ENCODE measurements around the gene AMPD3.

Gene AMPD3

GRCh38 chr11:10505278-10506007, 50.4 kb downstream of the AMPD3 start:
- peak; percentile 22 for DNase-seq

GRCh38 chr11:10506008-10506370, 50.9 kb downstream of the AMPD3 start:
- DNase-seq = no peak

GRCh38 chr11:10511181-10511621, 56.1 kb downstream of the AMPD3 start:
- no peak for DNase-seq

GRCh38 chr11:10514202-10514601, 59.1 kb downstream of the AMPD3 start:
- DNase-seq = no peak

GRCh38 chr11:10514709-10515108, 59.6 kb downstream of the AMPD3 start:
- no peak for DNase-seq

- no peak for DNase-seq
These were observed 60.4 kb downstream of the AMPD3 start for GRCh38 chr11:10515418-10515817.

GRCh38 chr11:10518123-10518522, 63.1 kb downstream of the AMPD3 start:
- no peak for DNase-seq

DNA sequence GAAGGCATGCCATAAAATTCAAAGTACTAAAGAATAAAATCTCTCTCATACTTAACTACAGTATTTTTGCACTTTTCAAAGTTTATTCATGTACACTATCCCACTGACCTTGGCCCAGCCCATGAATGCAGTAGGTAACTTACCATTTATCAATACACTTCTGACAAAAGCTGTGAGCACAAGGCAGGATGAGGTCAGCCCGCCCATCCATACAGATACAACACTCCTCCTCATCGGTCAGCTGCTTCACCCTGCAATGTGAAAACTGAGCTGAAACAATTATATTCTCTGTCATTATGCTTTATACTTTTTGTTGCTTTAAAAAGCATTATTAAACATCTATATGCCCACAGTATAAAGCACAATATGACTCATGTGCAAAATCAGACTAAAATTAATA, 63.8 kb downstream of the AMPD3 start:
- DNase-seq = no peak

DNA sequence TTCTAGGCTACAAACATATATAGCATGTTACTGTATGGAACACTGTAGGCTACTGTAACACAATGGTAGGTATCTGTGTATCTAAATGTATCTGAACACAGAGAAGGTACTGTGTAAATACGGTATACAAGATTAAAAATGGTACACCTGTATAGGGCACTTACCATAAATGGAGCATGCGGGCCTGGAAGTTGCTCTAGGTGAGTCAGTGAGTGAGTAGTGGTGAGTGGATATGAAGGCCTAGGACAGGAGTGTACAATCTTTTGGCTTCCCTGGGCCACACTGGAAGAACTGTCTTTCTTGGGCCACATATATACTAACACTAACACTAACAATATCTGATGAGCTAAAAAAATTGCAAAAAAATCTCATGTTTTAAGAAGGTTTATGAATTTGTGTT, 64.6 kb downstream of the AMPD3 start:
- no peak for DNase-seq

GRCh38 chr11:10520562-10520961, 65.5 kb downstream of the AMPD3 start:
- no peak for DNase-seq

- no peak for DNase-seq
These were observed 67.2 kb downstream of the AMPD3 start for GRCh38 chr11:10522276-10522675.

GRCh38 chr11:10522921-10523320, 67.9 kb downstream of the AMPD3 start:
- DNase-seq = no peak

GRCh38 chr11:10524471-10524870, 69.4 kb downstream of the AMPD3 start:
- no peak for DNase-seq

DNA sequence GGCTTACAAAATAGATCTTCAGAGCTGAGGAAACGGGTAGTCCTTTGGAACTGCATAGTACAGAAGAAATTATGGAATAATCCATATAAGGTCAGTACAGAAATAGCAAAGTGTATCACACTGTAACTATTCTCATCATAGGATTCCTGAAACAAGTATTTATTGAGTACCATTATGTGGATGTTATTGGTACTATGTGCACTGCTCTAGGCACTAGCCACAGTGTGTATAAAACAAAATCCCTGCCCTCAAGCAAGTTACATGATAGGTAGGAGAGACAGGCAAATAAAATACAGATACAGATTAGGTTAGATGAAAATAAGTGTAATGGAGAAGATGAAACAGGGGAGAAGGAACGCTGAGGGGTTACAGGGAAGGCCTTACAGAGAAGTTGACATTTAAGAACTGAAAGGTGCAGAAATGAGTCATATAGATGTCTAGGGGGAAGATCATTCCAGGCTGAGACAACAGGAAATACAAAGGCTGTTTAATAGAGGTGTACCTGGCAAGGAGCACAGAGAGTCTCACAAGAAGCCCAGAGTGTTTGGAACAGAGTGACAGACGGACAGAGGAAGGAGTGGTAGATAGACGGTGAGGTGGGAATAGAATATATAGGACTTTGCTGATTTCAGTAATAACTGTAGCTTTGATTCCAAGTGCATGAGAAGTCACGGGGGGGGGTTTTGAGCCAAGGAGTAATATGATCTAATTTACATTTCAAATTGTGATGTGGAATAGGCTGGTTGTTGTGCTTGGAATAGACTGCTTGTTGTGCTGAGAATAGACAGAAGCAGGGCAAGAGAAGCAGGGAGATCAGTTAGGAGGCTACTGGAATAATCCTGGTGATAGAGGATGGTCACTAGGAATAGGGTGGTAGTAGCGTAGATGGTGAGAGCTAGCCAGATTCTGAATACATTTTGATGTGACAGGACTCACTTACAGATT, 72.2 kb downstream of the AMPD3 start:
- DNase-seq = no peak

- no peak for DNase-seq
These were observed 73.1 kb downstream of the AMPD3 start for GRCh38 chr11:10528121-10528520.

- DNase-seq = no peak
These were observed 74.2 kb downstream of the AMPD3 start for GRCh38 chr11:10529279-10529678.

- no peak for DNase-seq
These were observed 77.5 kb downstream of the AMPD3 start for GRCh38 chr11:10532526-10532925.

DNA sequence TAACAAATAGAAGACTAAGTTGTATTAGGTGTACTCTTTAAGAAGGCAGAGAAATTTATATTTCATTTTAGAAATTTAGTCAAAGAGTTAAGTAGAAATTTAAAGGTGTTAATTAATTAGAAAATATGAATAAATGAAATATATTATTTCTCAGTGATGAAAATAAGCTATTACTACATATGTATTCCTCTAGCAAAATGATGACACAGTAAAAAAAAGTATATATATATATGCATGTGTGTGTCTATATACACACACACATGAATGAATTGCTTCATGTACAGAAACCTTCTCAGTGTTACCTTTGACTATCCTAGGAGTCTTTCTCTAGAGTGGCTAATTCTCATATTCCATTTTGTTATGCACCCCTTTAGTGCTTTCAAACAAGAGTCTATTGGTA, 78.3 kb downstream of the AMPD3 start:
- DNase-seq = no peak

GRCh38 chr11:10534316-10534715, 79.3 kb downstream of the AMPD3 start:
- DNase-seq = no peak

DNA sequence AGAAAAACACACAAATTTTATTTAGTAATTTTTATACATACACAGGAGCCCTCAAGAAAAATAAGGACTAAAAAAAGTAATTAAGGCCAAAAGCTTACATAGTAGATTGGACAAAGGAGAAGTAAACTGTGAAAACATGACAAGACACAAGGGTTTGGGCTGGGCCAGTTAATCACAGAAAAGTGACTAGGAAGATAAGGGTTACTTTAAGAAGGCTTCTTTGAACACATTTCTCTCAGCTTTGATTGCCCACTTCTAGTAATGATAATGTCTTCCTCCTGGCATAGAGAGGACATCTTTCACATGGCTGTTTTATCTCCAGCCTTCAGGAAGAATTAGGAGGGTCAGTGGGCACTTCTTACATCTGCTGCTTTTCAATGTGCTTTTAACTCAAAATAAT, 82.5 kb downstream of the AMPD3 start:
- no peak for DNase-seq

DNA sequence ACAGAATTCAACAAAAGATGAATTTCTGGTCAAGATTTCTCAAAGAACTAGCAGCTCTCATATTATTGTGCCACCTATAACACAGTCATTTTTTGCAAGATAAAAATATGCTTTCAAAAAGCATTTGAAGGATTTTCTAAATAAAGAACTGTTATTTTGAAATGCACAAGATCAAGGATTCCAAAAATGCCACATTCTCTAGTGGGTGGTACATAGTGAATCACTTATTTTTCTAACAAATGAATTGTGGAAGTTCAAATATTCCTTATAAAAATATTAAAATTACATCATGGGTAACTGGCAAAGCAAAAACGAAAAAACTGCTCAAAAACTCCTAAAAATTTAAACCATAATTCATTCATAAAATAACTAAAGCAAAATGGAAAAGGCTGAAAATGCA, 83.9 kb downstream of the AMPD3 start:
- DNase-seq = no peak

DNA sequence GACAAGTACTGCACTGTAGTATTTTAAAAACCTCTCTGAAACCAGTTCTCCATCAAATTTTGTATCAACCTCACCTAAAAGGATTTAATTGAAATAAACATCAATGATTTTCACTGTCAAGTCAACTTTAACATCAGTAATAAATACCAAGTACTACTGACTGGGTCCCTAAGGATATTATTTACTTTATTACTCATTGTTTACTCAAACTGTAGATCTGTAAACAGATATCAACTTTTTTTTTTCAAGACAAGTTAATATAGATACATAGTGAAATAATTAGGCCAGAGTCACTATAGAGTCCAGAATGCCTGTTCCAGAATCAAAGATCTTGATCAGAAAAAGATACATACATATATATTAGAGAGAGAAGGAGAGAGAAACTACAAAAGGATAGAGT, 84.3 kb downstream of the AMPD3 start:
- DNase-seq = no peak

DNA sequence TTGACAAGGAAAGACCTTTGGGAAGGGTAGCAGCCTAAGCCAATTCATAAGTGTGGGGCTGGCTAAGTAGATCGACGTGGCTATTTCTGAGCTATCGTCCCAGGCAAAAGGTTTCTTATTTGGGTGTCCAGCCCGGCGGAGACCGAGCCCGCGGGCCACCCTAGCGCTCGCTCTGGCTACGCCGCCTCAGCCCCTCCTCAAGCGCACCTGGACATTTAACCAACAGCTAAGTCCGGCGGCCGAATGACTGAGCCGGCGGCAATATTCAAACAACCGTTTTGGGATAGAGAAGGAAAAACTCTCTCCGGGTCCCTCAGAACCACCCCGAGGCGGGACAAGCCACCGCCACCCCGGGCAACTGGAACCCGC, 85.5 kb downstream of the AMPD3 start:
- DNase-seq = no peak

GRCh38 chr11:10540915-10541560, 86.0 kb downstream of the AMPD3 start, which contains the start of gene RNF141:
Gene RNF141 (minus strand): TSS chr11:10541187. CDS start chr11:10534158, 7,029 bp downstream.
- peak; percentile 99 for DNase-seq
